ENCODE measurements around the gene KAT5. TPM values are rescaled to one million over a fixed set of nuclear protein-coding genes. Genes with fewer than 3 reads are reported as not detected.

Gene KAT5
- total and polyA plus RNA-seq, 2 of the 13 experiments (the other 11 are each of a cell fraction or from before 2014, with no cell fraction given): 35.2 to 48.3 TPM

DNA sequence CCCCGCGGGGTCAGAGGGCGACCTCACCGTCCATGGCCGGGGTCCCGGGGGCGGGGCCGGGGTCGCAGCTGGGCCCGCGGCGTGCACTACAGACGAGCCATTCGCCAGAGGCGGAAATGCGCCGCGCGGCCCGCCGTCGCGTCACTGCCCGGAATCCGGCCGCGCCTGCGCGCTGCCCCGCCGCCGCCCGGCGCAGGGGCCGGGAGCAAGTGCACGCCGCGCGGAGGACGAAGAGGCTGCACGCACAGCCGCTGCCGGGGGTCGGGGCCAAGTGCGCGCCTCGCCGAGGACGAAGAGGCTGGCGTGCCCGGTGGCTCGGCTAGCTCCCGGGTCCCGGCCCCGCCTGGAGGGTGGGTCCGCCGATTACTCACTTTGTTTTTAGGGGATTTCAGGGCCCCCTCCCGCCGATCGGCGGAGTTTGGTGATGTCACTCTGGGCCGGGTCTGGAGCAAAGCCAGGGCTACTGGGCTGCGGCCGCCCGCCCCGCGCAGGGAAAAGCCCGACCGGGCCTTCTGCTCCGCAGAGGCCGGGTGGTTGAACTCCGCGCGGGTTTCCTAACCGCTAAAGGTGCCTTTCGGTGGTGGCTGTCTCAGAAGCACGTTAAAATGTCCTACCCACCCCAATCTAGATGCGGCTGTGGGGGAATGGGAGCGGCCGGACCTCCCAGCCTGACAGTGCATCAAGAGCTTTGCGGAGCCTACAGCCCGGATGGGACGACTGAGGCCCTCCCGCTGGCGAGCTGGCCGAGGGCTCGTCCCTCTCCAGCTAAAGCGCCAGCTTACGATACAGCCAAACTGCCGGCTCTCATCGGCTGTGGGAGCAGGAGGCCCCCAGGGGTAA, 49.0 kb upstream of the KAT5 start, which contains the start of gene RELA (continued):
- TF ChIP-seq U2AF1 (optimal IDR thresholded peaks at IDR 0.05; ENCODE audit: low read depth, low read length): no peak
- peak; percentile 88 for TF ChIP-seq ZFX (CRISPR knock-in tag; IDR thresholded peaks at IDR 0.05; ENCODE audit: low read depth)
- TF ChIP-seq, protein P1, sequence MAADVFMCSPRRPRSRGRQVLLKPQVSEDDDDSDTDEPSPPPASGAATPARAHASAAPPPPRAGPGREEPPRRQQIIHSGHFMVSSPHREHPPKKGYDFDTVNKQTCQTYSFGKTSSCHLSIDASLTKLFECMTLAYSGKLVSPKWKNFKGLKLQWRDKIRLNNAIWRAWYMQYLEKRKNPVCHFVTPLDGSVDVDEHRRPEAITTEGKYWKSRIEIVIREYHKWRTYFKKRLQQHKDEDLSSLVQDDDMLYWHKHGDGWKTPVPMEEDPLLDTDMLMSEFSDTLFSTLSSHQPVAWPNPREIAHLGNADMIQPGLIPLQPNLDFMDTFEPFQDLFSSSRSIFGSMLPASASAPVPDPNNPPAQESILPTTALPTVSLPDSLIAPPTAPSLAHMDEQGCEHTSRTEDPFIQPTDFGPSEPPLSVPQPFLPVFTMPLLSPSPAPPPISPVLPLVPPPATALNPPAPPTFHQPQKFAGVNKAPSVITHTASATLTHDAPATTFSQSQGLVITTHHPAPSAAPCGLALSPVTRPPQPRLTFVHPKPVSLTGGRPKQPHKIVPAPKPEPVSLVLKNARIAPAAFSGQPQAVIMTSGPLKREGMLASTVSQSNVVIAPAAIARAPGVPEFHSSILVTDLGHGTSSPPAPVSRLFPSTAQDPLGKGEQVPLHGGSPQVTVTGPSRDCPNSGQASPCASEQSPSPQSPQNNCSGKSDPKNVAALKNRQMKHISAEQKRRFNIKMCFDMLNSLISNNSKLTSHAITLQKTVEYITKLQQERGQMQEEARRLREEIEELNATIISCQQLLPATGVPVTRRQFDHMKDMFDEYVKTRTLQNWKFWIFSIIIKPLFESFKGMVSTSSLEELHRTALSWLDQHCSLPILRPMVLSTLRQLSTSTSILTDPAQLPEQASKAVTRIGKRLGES (CRISPR knock-in tag; IDR thresholded peaks at IDR 0.05; ENCODE audit: borderline replicate concordance): no peak; the same call in 1 of the 2 replicates
- TF ChIP-seq HMG20A (CRISPR knock-in tag; IDR thresholded peaks at IDR 0.05; ENCODE audit: borderline replicate concordance): no peak
- TF ChIP-seq, protein P2, sequence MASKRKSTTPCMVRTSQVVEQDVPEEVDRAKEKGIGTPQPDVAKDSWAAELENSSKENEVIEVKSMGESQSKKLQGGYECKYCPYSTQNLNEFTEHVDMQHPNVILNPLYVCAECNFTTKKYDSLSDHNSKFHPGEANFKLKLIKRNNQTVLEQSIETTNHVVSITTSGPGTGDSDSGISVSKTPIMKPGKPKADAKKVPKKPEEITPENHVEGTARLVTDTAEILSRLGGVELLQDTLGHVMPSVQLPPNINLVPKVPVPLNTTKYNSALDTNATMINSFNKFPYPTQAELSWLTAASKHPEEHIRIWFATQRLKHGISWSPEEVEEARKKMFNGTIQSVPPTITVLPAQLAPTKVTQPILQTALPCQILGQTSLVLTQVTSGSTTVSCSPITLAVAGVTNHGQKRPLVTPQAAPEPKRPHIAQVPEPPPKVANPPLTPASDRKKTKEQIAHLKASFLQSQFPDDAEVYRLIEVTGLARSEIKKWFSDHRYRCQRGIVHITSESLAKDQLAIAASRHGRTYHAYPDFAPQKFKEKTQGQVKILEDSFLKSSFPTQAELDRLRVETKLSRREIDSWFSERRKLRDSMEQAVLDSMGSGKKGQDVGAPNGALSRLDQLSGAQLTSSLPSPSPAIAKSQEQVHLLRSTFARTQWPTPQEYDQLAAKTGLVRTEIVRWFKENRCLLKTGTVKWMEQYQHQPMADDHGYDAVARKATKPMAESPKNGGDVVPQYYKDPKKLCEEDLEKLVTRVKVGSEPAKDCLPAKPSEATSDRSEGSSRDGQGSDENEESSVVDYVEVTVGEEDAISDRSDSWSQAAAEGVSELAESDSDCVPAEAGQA (IDR thresholded peaks at IDR 0.05; ENCODE audit: low read depth): no peak
- TF ChIP-seq, protein P2 (CRISPR knock-in tag; IDR thresholded peaks at IDR 0.05; ENCODE audit: borderline replicate concordance): no peak
- no peak for TF ChIP-seq WIZ (CRISPR knock-in tag; IDR thresholded peaks at IDR 0.05)
- TF ChIP-seq TOPORS (CRISPR knock-in tag; IDR thresholded peaks at IDR 0.05): peak; percentile 76
- TF ChIP-seq ZNF34 (CRISPR knock-in tag; IDR thresholded peaks at IDR 0.05; ENCODE audit: borderline replicate concordance): 0 out of 2 replicates have a peak, but pooled peaks have one; percentile 76
- 0 out of 2 replicates have a peak, but pooled peaks have one; percentile 29 for TF ChIP-seq EED (CRISPR knock-in tag; IDR thresholded peaks at IDR 0.05)
- TF ChIP-seq MYPOP (CRISPR knock-in tag; IDR thresholded peaks at IDR 0.05): peak; percentile 70; the same call in 1 of the 2 replicates
- TF ChIP-seq FOXA3 (CRISPR knock-in tag; IDR thresholded peaks at IDR 0.05): no peak
- peak; percentile 37; the same call in 1 of the 2 replicates for TF ChIP-seq ZMAT3 (CRISPR knock-in tag; conservative IDR thresholded peaks at IDR 0.05)
- TF ChIP-seq, protein P3, sequence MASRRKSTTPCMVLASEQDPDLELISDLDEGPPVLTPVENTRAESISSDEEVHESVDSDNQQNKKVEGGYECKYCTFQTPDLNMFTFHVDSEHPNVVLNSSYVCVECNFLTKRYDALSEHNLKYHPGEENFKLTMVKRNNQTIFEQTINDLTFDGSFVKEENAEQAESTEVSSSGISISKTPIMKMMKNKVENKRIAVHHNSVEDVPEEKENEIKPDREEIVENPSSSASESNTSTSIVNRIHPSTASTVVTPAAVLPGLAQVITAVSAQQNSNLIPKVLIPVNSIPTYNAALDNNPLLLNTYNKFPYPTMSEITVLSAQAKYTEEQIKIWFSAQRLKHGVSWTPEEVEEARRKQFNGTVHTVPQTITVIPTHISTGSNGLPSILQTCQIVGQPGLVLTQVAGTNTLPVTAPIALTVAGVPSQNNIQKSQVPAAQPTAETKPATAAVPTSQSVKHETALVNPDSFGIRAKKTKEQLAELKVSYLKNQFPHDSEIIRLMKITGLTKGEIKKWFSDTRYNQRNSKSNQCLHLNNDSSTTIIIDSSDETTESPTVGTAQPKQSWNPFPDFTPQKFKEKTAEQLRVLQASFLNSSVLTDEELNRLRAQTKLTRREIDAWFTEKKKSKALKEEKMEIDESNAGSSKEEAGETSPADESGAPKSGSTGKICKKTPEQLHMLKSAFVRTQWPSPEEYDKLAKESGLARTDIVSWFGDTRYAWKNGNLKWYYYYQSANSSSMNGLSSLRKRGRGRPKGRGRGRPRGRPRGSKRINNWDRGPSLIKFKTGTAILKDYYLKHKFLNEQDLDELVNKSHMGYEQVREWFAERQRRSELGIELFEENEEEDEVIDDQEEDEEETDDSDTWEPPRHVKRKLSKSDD (CRISPR knock-in tag; IDR thresholded peaks at IDR 0.05; ENCODE audit: low read depth): no peak
- TF ChIP-seq NFRKB (IDR thresholded peaks at IDR 0.05): no peak
- 0 out of 2 replicates have a peak, but pooled peaks have one; percentile 50 for TF ChIP-seq ZNF850 (CRISPR knock-in tag; conservative IDR thresholded peaks at IDR 0.05)
